ENCODE results near the gene FAM131C. TPM values are rescaled to one million over a fixed set of nuclear protein-coding genes. Genes with fewer than 3 reads are reported as not detected.
"Not testable (repeated sequence)": the region's sequence is repeated elsewhere in the genome, so short reads cannot be mapped to it uniquely, and the experiment has no call there.

The FAM131C gene
- polyA plus RNA-seq, 1 donor from 2014 or later = 0.97 TPM

- no peak for TF ChIP-seq CTCF (IDR thresholded peaks at IDR 0.05; ENCODE audit: poor library complexity, severe bottlenecking)
- no peak for TF ChIP-seq MXI1 (conservative IDR thresholded peaks at IDR 0.05; ENCODE audit: poor library complexity, severe bottlenecking)
- no peak for TF ChIP-seq EP300 (conservative IDR thresholded peaks at IDR 0.05; ENCODE audit: poor library complexity, severe bottlenecking)
Measured at GRCh38 chr1:16022393-16022792, 51.1 kb downstream of the FAM131C start (continued).

- Histone ChIP-seq H3K27ac (ENCODE audit: low read length) (no peak within 1 kb of the TSS), H3K9ac (ENCODE audit: low read length) (no peak within 1 kb of the TSS), H3F3A (ENCODE audit: insufficient read depth, low read length, poor library complexity, severe bottlenecking) (no peaks in the 10 kb centered on the region), H3K9me2 (ENCODE audit: insufficient read depth, low read length) (no peaks in the 10 kb centered on the region), H3K9me3 (ENCODE audit: low read length) (no peaks in the 10 kb centered on the region), H3K4me2 (ENCODE audit: low read length) (no peak within 1 kb of the TSS), H3K4me3 (ENCODE audit: low read length) (no peak within 1 kb of the TSS), H4K20me1 (ENCODE audit: insufficient read depth) (no peaks in the 10 kb centered on the region), H3K79me2 (replicated peaks; ENCODE audit: insufficient read depth, low read length) (no peaks in the 10 kb centered on the region), H3K36me3 (ENCODE audit: insufficient read depth, low read length) (no peaks in the 10 kb centered on the region), H3K27me3 (ENCODE audit: insufficient read depth, low read depth, low read length) (no peaks in the 10 kb centered on the region), H2AFZ (ENCODE audit: low read depth, low read length) (no peak within 1 kb of the TSS)
- no peak for TF ChIP-seq POLR2AphosphoS5 (IDR thresholded peaks at IDR 0.05)
Measured at GRCh38 chr1:16021681-16022080, 51.8 kb downstream of the FAM131C start, which contains the start of gene CLCNKA. Gene CLCNKA (plus strand): TSS chr1:16022036. CDS start chr1:16022620, 584 bp downstream.

- H3K9me3 ChIP-seq (ENCODE audit: low read length); H3K4me3 ChIP-seq (ENCODE audit: low read length); H3F3A ChIP-seq (ENCODE audit: insufficient read depth, low read length, poor library complexity, severe bottlenecking); H3K36me3 ChIP-seq (ENCODE audit: insufficient read depth, low read length); H3K27ac ChIP-seq (ENCODE audit: low read length); H2AFZ ChIP-seq (ENCODE audit: low read depth, low read length); H3K79me2 ChIP-seq (replicated peaks; ENCODE audit: insufficient read depth, low read length); H3K9ac ChIP-seq (ENCODE audit: low read length); H3K27me3 ChIP-seq (ENCODE audit: insufficient read depth, low read depth, low read length); H3K9me2 ChIP-seq (ENCODE audit: insufficient read depth, low read length); H3K4me2 ChIP-seq (ENCODE audit: low read length); H4K20me1 ChIP-seq (ENCODE audit: insufficient read depth): not testable (repeated sequence)
Measured at GRCh38 chr1:16020878-16021277, 52.6 kb downstream of the FAM131C start.

- no peak overlapping the region for H3K27ac ChIP-seq (ENCODE audit: low read length)
- H3K4me2 ChIP-seq (ENCODE audit: low read length) = no peak overlapping the region
- H4K20me1 ChIP-seq (ENCODE audit: insufficient read depth) = no peaks in the 10 kb centered on the region
- TF ChIP-seq RAD21 (conservative IDR thresholded peaks at IDR 0.05) (no peak), TAF1 (IDR thresholded peaks at IDR 0.05; ENCODE audit: low read depth) (no peak), EZH2 (IDR thresholded peaks at IDR 0.05; ENCODE audit: borderline replicate concordance, insufficient read depth, low read length, poor library complexity, severe bottlenecking) (no peak), POLR2AphosphoS5 (IDR thresholded peaks at IDR 0.05) (no peak), CTCF (IDR thresholded peaks at IDR 0.05; ENCODE audit: poor library complexity, severe bottlenecking) (no peak), REST (IDR thresholded peaks at IDR 0.05; ENCODE audit: borderline replicate concordance) (no peak), EP300 (conservative IDR thresholded peaks at IDR 0.05; ENCODE audit: poor library complexity, severe bottlenecking) (no peak), MXI1 (conservative IDR thresholded peaks at IDR 0.05; ENCODE audit: poor library complexity, severe bottlenecking) (no peak)
- no peak overlapping the region for H2AFZ ChIP-seq (ENCODE audit: low read depth, low read length)
- H3K36me3 ChIP-seq (ENCODE audit: insufficient read depth, low read length) = no peaks in the 10 kb centered on the region
- H3K79me2 ChIP-seq (replicated peaks; ENCODE audit: insufficient read depth, low read length) = no peaks in the 10 kb centered on the region
- H3K27me3 ChIP-seq (ENCODE audit: insufficient read depth, low read depth, low read length) = no peaks in the 10 kb centered on the region
- H3K9me3 ChIP-seq (ENCODE audit: low read length) = no peaks in the 10 kb centered on the region
- no peak overlapping the region for H3K4me3 ChIP-seq (ENCODE audit: low read length)
- H3K9ac ChIP-seq (ENCODE audit: low read length) = no peak overlapping the region
- no peaks in the 10 kb centered on the region for H3K9me2 ChIP-seq (ENCODE audit: insufficient read depth, low read length)
- H3F3A ChIP-seq (ENCODE audit: insufficient read depth, low read length, poor library complexity, severe bottlenecking) = no peaks in the 10 kb centered on the region
Measured at GRCh38 chr1:16020325-16020724, 53.1 kb downstream of the FAM131C start.

All from neural cell (in vitro differentiated cells).